Adrenal gland (tissue), 12 donors: ENCODE measurements around the gene BRSK2. TPM values are rescaled to one million over a fixed set of nuclear protein-coding genes. Genes with fewer than 3 reads are reported as not detected.

Experiments used
- DNase-seq, 7 donors: peaks; one replicate each; pipeline ENCODE4 v3.0.0-alpha.2; 2019 to 2020
- H3K27ac ChIP-seq, 5 donors: fragments of 200-600 bp; sonication (generic) in 4 of 5; 1 replicate in 3 of 5; 2 replicates in 2 of 5; pipeline versions ENCODE4 v1.5.1 to v1.8.0; 2016 to 2020; ENCODE audit warnings: mild to moderate bottlenecking in 1 of 5
- H3K27me3 ChIP-seq: fragments of 200-600 bp; 2 replicates; pipeline ENCODE4 v1.8.0; 2021
- H3K36me3 ChIP-seq, 2 donors: fragments of 200-600 bp; replicated peaks in 1 of 2; 1 replicate in 1 of 2; 2 replicates in 1 of 2; pipeline versions ENCODE4 v1.5.1 to v1.8.0; 2018 to 2022
- H3K4me1 ChIP-seq, 2 donors: fragments of 200-600 bp; replicated peaks in 1 of 2; 1 replicate in 1 of 2; 2 replicates in 1 of 2; pipeline versions ENCODE4 v1.5.1 to v1.8.0; 2018 to 2021
- H3K4me3 ChIP-seq, 4 donors: fragments of 200-600 bp; sonication (generic) in 3 of 4; one replicate each; pipeline ENCODE4 v1.5.1; 2016 to 2018
- H3K9me3 ChIP-seq, 3 donors: fragments of 200-600 bp; sonication (generic) in 1 of 3; replicated peaks in 1 of 3; 1 replicate in 2 of 3; 2 replicates in 1 of 3; pipeline versions ENCODE4 v1.5.1 to v1.8.0; 2016 to 2021
- POLR2A ChIP-seq, 2 donors: fragments of 450-650 bp; IDR thresholded peaks; one replicate each; pipeline ENCODE4 v1.6.1; 2017; ENCODE audit warnings: antibody characterized with exemption in 2 of 2, mild to moderate bottlenecking in 2 of 2, moderate library complexity in 1 of 2
- WGBS, 4 donors: extraction: QIAGEN DNeasy Blood & Tissue Kit in 2 of 4; methylation state at CpG; one replicate each; pipeline versions ENCODE4 v1.1.5 to v1.1.7; 2013 to 2017; 5-methylcytosine and 5-hydroxymethylcytosine counted together
- intact Hi-C, 2 donors: fragments of 100-400 bp; cut with DNase I; formaldehyde crosslinking; loops; one replicate each; pipeline versions ENCODE4 v1.14.1 to v1.15.0; 2022 to 2023
- polyA plus RNA-seq, 3 donors: library from polyadenylated mRNA; stranded (reverse); fragments of 200-250 nt in 2 of 3; fragments of 350-450 nt in 1 of 3; fragmentation: Illumina TruSeq in 1 of 3; extraction: RNeasy Lipid Tissue Mini Kit (QIAGEN cat#74804) in 1 of 3; gene quantifications; one replicate each; pipeline ENCODE4 v1.2.3, GENCODE V29; 2013 to 2014
- total RNA-seq, 9 donors: library from RNA; depleted of rRNA in 4 of 9; stranded (reverse); fragments of >200 nt in 4 of 9; fragments of 120-200 nt in 1 of 9; fragmentation: NEBNext Ultra II Directional in 1 of 9; extraction: Animal tissue kit (Norgen Biotek cat#: 25700) in 1 of 9; gene quantifications; one replicate each; pipeline versions ENCODE4 v1.1.0 to v1.2.4, GENCODE V29; 2013 to 2023
- TF ChIP-seq, protein P1 (sequence below), 6 experiments: fragments of 450-650 bp in 4 of 6; fragments of 200-600 bp in 2 of 6; sonication (generic) in 1 of 6; IDR thresholded peaks; 1 replicate in 5 of 6; 2 replicates in 1 of 6; pipeline versions ENCODE4 v1.5.1 to v1.8.0; 2016 to 2021; ENCODE audit warnings: antibody characterized with exemption in 6 of 6, mild to moderate bottlenecking in 2 of 6, moderate library complexity in 1 of 6
- donor health status: healthy with polysubstance abuse.
- donor health status: Bipolar disorder and iron deficiency.
- donor health status: DM: yes; HTN: yes; CAD: no.
- donor health status: DM: no; HTN: no; CAD: no.
- donor health status: DM: no; HTN: no; CAD: no.
- donor health status: DM: yes; HTN: yes; CAD: no.

Gene BRSK2
- total and polyA plus RNA-seq, 12 donors: 0.18 to 24.5 (median 1.4) TPM; not detected in 1

DNA sequence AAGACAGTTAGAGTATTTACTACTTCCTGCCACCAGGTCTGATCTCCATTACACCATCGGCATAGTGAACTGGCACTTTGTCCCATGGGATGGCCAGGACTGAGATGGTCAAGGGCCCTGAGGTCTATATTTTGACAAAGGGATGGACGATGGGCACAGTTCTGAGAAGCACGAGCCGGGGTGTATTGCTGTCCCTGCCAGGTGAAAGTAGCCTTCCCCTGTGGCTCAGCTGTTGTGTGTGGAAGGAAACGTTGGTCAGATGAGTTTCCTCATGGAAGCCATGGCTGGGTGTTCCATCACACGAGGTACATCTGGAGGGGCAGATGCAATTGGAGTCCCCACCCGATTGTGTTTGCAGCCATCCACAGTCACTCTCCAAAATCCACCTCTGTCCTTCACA is 27.9 kb upstream of the BRSK2 start:
- 65 to 73% (median 71%) methylated on average over 7 of the region's 7 CpGs for WGBS, 4 donors
- H3K27me3 ChIP-seq: no peaks in the 10 kb centered on the region
- intact Hi-C loops: no loop called here
- H3K36me3 ChIP-seq: no peaks in the 10 kb centered on the region
- H3K9me3 ChIP-seq: no peaks in the 10 kb centered on the region
- H3K4me1 ChIP-seq: no peaks in the 10 kb centered on the region
- H3K4me3 ChIP-seq: no peak overlapping the region
- H3K27ac ChIP-seq: no peak overlapping the region
- DNase-seq: no peak
- TF ChIP-seq POLR2A (IDR thresholded peaks at IDR 0.05): no peak
- TF ChIP-seq, protein P1, sequence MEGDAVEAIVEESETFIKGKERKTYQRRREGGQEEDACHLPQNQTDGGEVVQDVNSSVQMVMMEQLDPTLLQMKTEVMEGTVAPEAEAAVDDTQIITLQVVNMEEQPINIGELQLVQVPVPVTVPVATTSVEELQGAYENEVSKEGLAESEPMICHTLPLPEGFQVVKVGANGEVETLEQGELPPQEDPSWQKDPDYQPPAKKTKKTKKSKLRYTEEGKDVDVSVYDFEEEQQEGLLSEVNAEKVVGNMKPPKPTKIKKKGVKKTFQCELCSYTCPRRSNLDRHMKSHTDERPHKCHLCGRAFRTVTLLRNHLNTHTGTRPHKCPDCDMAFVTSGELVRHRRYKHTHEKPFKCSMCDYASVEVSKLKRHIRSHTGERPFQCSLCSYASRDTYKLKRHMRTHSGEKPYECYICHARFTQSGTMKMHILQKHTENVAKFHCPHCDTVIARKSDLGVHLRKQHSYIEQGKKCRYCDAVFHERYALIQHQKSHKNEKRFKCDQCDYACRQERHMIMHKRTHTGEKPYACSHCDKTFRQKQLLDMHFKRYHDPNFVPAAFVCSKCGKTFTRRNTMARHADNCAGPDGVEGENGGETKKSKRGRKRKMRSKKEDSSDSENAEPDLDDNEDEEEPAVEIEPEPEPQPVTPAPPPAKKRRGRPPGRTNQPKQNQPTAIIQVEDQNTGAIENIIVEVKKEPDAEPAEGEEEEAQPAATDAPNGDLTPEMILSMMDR (IDR thresholded peaks at IDR 0.05): no peak

DNA sequence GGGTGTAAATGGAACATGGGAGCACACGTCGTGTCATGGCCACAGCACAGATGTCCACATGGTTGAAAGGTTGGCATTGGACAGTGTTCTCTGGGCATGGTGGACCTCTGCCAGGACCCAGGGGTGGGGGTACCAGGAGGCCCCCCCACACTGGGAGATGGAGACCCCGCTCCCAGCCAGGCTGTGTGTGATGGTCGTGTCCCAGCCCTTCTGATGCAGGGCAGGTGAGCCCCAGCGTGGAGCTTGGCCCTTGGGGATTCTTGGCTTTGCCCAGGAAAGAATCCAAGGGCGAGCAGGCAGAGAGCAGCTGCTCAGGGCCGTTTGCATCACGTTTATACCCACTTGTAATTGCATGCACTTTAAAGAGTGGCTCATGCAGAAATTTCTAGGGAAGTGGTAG is 22.0 kb upstream of the BRSK2 start:
- no peaks in the 10 kb centered on the region for H3K4me1 ChIP-seq
- H3K27me3 ChIP-seq: no peaks in the 10 kb centered on the region
- DNase-seq: no peak
- no peak for TF ChIP-seq POLR2A (IDR thresholded peaks at IDR 0.05)
- TF ChIP-seq, protein P1 (IDR thresholded peaks at IDR 0.05): no peak
- H3K27ac ChIP-seq: no peak overlapping the region
- no peak overlapping the region for H3K4me3 ChIP-seq
- no peaks in the 10 kb centered on the region for H3K36me3 ChIP-seq
- intact Hi-C loops: no loop called here
- 64 to 70% (median 68%) methylated on average over 6 to 8 of the region's 8 CpGs for WGBS, 4 donors
- no peaks in the 10 kb centered on the region for H3K9me3 ChIP-seq

DNA sequence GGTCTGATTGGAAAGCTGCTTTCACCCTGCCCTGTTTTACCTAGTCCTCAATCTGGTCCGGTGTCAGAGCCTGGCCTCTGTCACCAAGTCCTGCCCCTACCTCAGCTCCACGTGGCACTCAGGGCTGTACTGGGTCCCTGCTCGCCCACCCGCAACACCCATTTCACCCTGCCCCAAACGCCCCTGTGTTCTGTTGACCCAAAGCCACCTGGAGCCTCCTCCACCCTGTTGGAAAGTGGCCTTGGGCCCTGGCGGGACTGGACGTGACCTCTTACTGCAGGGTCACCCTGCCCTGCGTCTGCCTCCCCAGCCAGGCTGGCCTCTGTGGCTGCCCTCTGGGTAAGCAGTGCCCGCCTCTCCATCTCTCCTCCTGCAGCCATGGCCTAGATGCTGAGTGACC is 21.5 kb upstream of the BRSK2 start:
- WGBS, 4 donors: 70 to 84% (median 83%) methylated on average over 8 to 9 of the region's 9 CpGs; no CpG with 5 or more reads in 1 of the 4 donors
- intact Hi-C loops: no loop called here
- H3K27ac ChIP-seq: no peak overlapping the region
- no peaks in the 10 kb centered on the region for H3K4me1 ChIP-seq
- DNase-seq: no peak
- H3K4me3 ChIP-seq: no peak overlapping the region
- H3K9me3 ChIP-seq: no peaks in the 10 kb centered on the region
- TF ChIP-seq, protein P1 (IDR thresholded peaks at IDR 0.05): no peak
- no peak for TF ChIP-seq POLR2A (IDR thresholded peaks at IDR 0.05)
- no peaks in the 10 kb centered on the region for H3K36me3 ChIP-seq
- no peaks in the 10 kb centered on the region for H3K27me3 ChIP-seq

DNA sequence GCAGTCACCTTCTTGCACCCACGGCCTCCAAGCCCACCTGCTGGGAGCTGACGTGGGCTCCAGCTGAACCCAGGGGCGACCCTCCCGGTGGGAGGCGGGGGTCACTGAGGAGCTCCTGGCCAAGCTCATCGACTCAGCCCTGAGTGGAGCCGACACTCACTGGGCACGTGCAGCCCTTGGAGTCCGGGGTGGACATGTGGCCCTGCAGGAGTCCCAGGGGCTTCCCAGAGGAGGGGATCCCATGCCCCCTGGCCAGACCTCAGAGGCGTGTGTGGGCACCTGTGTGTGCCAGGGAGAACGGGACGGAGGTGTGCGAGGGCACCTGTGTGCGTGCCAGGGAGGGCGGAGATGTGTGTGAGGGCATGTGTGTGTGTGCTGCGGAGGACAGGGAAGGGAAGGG is 20.8 kb upstream of the BRSK2 start:
- Histone ChIP-seq H3K27me3 (no peaks in the 10 kb centered on the region), H3K36me3 (no peaks in the 10 kb centered on the region), H3K4me1 (no peaks in the 10 kb centered on the region), H3K9me3 (no peaks in the 10 kb centered on the region), H3K27ac (no peak overlapping the region), H3K4me3 (no peak overlapping the region)
- TF ChIP-seq, protein P1 (IDR thresholded peaks at IDR 0.05): no peak
- TF ChIP-seq POLR2A (IDR thresholded peaks at IDR 0.05): no peak
- WGBS, 4 donors: 65 to 84% (median 78%) methylated on average over 12 to 16 of the region's 16 CpGs
- no peak for DNase-seq
- intact Hi-C loops: no loop called here
